Activated gamma-delta T cell treated with Interleukin-2 at 50 U/mL for 16 hours (primary cell): ENCODE data around the gene FAM241B.

Experiments
- DNase-seq: peaks from one replicate; pipeline ENCODE4 v3.0.0-alpha.2; 2020

FAM241B gene

DNA sequence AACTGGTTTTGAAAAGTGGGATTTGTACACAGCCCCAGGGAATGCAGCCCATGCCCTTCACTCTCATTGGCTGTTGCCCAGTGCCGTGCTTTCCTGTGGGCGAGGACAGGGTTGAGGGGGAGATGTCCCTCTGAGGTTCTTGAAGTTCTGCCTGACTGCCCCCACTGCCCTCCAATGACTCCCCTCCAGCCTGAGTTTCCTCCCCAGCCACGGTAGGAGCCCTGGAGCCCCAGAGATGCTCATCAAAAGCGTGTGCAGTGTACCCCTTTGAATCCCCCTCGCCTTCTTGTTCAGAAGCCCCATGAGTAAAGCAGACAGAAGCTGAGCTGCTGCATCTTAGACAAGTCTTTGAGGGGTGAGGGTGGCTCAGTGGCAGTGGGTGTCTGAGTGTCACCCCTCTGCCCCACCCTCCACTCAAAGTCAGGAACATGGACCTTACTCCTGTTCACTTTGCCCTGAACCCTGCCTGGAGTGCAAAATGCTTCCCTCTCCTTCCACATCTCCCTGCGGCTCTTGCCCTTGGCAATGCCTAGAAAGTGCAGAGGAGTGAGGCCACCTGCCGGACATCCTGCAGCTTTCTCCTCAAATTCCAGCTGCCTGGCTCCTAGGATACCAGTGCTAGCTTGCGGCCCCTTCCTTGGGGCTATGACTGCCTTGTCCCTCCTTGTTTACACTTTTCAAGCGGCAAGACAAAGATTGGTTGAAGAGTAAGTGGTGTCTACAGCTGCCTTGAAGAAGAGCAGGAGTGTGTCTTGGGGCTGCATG is 19.9 kb downstream of the FAM241B start:
- no peak for DNase-seq

DNA sequence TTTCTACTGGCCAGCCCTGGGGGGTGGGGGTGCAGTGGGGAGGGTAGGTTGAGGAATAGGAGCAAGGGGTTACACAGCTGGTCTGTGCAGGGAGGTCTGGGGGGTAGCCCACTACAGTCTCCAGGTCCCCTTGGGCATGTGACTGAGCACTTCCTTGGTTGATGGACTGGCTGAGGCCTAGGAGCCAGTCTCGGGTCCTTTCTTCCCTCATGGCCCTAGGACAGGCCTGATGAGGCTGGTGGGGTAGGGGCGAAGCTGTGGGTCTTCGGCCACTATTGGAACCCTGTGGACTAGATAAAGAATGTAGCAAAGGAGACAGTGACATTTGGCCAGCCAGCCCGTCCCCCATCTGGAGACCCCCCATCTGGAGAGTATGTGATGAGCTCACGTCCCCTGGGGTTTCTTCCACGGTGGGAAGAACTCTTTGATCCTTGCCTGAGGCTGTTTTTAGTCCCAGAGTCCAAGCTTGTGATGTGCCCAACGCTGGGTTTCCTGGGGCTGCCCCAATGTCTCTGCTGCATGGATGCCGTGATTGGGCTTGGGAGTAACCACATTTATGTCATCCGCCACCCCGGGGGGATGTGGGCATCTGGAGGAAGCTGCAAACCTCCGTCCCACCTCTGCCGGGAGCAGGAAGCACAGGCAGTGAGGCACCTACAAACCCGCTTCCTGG is 20.7 kb downstream of the FAM241B start:
- no peak for DNase-seq

DNA sequence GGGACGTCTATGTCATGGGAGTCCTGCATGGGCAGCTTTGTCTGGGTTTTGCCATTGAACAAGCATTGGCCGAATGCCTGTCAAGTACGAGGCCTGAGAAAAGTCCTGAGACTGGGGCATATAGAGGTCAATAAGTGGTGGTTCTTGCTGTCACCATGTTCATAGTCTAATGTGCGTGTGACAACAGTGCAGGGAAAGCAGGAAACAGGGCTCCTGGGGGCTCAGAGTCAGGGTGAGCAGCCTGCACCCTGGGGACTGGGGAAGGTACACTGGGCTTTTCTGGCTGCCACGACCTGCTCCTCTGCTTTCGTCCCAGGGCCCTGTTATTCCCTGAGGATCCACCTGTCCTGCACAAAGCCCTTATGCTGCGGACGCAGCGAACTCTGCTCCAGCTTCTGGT is 21.3 kb downstream of the FAM241B start:
- DNase-seq, result no peak

DNA sequence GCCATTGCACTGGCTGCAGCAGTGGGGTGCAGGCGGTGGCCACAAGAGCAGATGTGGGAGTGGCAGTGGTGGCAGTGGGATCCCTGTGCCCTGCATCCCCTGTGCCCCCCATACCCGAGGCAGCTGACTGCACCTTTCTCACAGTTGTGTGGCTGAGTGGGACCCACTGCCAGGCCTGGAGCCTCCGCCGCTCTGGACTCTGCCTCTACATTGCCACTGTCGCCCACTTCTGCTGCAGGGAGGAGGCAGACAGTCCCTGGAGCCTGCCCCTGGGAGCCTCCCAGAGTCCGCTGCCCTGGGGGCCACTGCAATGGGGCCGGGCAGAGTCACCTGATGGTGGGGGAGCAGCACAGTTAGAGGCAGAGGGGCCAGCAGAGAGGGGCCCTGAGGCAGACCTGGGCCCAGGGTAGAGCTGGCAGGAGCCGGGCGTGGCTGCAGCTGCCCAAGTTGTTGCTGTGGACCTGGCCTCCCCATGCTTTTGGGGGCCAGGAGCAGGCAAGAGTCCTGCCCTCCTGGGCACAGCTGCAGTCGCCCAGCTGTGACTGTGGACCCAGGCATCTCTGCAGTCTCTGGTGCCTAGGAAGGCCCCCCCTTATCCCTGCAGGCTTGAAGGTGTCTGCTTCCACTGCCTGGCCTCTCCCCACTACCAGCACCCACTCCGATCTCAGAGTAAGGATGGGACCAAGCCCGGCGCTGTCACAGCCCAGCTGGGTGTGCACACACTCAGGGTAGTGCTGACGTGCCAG is 22.2 kb downstream of the FAM241B start:
- DNase-seq, result no peak

DNA sequence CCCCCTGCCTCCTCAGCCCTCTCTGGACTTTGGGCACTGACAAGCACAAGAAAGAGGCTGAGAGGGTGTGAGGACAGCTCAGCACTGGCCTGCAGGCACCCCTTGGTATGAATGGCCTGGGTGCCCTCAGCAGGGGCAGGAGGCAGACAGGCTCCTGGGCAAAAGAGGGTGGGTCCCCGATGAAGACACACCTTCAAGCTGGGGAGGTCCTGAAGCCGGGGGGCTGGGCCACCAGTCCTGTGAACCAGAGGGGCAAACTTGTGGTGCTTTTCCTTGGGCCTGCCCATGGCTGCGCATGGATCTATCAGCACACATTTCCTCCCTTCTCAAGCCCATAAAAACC is 22.8 kb downstream of the FAM241B start:
- no peak for DNase-seq

DNA sequence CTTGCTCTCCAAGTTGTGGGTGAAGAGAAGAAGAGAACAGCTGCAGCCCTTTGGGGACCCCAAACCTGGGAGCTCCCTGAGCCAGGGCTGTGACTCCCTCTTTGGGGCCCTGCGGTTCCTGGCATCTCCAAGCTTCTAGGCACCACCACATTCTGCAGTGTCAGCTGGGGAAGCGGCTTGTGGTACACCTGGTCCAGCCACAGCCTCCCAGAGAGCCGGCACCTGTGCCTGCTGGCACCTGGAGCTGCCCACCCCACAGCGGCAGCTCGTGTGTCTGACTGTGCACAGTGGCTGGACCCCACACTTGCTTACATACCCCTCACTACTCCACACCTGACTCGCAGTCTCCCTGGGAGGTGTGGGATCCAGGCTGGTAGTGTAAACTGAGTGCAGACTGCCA is 23.5 kb downstream of the FAM241B start:
- DNase-seq, result no peak

DNA sequence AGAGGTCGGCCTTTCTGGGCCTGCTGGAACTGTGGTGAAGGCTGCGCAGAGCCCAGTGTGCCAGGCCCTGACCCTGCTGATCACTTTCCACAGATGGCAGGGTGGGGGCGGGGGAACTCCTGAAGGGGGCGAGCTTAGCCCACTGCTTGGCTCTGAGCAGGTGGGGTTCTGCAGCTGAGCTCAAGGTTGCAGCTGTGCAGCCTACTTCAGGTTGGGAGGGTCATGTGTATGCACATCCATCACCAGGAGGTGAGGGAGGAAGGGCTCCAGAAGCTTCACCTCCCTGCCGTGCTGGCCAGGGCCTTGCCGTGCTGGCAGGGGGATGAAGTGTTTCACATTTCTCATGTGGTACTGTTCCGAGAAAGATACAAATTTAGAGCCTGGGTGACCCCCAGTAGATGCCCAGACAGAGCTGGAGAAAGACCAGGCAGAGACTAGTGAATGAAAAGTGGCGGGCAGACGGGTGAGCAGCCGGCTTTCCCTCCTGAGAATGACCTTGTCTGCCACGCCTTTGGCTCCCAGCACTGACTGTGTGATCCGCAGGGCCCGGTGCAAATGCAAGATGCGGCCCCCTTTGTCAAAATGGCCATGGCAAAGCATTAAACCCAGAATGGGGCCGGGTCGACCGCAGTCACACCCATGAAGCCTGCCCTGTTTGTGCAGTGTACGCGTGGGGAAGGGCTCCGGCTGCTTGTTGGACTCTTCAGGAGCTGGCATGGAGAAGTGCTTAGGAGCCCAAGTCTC is 25.2 kb downstream of the FAM241B start:
- DNase-seq, result no peak

DNA sequence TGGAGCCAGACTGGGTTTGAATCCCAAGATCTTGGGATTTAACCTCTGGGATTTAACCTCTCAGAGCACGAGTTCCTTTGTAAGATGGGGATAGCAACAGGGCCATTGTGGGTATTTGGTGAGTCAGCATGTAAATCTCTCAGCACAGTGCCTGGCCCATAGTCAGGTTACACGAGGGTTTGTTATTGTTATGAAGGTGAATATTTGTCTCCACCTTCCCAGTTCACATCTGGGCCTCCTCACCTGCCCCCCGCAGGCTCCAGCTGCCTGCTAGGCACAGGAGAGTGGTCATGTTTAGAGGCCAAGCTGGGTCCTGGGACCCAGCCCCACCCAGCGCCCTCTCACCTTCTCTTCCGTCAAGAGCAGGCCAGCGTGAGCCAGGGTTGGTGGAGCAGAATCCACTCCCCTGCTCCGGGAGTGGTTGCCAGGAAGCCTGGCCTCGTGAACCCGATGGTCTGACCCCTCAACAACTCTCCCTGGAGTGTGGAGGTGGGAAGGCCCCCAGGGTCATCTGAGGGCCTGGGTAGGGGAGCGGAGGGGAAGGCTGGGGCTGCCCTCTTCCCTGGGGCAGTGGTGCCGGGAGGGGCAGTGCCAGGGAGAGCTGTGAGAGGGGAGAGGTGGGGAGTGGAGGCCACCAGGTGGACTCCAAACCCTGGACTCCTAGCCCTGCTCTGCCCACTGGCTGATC is 26.0 kb downstream of the FAM241B start:
- no peak for DNase-seq

DNA sequence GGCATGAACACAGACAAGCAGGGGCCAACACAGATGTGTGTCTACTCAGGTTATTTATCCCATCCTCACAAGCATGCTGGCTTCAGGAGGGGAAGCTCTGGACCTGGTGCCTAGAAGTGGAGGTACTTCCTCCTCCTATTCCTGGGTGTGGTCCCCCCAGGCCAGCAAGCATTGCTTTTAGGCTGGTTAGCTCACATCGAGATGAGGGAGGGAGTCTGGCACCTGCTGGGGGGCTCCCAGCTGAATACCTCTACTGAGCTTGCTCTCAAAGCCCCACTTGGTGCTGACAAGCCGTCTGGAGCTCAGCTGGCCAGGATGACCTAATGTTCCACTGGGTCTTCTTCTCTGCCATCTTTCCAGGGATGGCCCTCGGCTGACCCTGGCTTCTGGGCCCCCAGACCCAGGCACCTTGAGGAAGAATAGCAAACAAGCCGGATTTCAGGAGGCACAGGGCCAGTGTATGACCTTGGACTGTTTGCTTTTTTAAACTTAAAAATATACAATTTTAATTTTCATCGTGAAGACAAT is 26.8 kb downstream of the FAM241B start:
- DNase-seq, result no peak

DNA sequence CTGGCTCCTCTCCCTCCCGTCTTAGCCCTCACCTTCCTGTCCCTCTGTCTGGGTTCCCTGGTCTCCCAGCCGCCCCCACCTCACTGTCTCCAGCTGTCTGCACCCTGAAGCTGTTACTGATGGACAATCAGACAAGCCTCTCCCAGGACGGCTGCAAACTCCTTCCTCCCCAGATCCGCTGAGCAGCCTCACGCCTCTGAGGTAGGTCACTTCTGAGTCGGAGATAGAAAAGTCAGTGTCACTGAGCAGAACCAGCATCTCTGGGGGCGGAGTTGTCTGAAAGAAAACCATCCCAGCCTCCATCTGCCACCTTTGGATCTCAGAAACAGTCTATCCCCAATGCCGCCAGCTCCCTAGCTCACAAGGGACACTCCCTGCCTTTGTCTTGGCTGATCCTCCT is 27.4 kb downstream of the FAM241B start:
- DNase-seq, result no peak

DNA sequence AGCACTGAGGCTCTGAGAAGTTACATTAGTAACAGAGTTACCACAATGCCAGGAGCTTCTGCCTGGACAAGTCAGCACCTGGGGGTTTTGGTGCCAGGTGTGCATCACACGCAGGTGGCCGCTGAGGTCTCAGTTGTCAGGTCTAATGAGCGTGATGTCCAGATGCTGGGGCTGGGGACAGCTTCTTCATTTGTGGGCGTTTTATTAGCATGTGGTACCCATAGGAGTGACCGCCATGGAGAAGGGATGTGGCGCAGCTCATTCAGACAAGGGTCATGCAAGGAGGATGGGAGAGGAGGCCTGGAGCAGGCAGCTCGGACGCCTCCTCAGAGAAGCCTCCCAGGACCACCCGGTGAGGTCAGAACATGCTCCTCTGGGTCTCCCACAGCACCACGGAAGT is 27.8 kb downstream of the FAM241B start:
- no peak for DNase-seq

DNA sequence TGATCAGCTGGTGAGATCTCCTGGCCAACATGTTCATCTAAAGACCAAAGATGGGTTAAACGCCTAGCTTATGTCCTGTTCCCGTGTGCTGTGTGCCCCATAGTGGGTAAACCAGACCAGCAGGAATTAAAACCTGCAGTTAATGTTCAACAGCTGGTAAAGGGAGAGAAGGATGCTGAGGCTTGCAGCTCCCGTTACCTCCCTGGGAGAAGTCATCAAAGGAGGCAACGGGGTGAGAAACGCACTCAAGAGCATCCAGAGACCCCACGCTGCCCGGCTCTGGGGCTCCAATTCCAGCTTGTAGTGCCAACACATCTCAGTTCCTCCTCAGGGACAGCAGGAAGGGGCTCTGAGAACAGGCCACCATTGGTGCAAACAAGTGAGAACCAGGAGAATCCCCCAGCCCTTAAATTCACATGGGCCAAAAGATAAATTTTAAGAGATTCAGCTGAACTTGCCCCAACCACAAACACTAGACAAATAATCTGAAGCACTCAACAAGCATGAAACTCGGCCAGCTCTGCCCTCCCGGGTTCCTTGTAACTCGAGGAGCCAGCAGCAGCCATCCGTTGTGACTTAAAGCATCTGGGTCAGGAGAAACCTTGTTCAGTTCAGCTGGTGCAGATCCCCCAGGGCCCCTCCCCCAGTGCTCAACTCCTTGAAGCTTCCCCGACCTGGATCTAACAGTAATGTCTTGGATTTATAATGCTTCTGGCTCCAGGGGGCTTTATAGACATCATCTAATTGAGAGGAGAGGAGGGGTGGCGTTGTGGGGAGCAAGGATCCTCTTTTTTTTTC is 29.4 kb downstream of the FAM241B start:
- no peak for DNase-seq

DNA sequence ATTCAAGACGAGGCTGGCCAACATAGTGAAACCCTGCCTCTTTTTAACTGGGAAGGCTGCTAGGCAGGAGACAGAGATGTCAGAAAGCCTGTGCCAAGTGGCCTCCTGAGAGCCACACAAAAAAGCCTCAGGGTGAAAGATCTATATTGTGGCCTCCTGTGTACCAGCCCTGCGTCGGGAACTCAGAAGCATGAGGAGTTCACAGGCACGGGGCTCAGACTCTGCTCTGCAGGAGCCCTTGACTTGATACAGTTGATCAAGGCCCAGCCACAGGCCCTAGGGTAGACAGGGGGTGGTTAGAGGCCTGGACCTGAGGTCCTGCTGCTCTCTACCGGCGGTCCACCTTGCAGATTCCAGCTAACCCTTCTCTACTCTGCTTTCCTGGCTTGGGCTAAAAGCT is 30.2 kb downstream of the FAM241B start:
- no peak for DNase-seq

DNA sequence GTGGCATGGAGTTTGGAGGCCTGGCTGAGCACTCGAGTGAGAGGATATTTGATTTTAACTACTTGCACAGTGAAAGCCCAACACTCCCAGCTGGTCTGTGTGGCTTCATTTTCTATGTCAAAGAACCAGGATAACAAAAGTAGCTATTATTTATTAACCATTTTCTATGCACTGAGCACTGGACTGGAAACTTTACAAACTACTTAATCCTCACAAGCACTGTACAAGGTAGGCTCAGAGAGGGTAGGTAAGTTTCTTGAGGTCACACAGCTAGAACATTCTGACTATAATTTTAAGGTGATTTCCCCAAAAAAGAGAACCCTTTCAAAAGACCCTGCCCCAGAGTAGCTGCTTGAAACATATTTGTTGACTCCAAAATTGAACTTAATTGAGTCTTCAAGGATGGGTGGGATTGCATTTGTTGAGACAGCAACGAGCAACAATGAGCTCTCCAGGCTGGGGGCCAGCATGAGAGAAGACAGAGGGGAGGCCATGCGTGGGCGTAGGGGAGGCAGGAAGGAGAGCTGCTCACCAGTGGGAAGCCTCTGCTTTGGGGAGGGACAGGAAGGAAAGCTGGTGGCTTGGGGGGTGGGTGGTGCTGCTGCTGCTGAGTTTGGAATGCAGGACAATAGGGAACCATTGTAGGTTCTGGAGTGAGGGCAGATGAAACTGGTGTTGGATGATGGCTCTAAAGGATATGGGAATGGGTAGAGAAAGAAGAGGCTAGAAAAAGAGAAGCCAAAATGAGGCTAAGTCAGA is 31.5 kb downstream of the FAM241B start:
- no peak for DNase-seq

DNA sequence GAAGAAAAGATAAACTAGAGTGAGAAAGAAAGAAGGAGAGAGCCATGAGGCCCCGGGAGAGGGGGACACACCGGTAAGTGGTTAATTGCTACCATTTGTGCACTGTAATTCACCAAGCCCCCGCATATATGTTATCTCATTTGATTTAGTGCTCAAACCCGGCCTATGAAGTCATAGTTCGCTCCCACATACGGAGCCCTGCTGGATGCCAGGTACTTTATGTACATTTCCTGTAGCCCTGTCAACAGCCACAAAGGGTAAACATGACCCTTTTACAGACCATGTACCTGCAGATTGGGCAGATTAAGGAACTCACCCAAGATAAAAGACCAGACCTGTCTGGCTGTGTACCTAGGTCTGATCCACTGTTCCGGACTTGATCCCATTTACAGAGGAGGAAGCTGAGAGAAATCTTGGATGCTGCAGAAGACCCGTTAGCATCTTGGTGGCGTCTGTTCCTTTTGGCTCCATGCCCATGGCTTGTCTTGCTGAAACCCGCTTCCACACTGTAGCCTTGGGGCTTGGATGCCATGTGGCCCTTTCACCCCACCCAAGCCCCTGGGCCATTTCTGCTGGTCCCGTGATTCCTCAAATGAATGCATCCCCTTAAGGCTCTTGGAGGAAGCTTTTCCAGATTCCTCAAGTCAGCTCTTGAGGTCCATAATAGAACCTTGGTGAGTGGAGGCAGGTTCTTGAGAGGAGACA is 32.3 kb downstream of the FAM241B start:
- DNase-seq, result no peak

DNA sequence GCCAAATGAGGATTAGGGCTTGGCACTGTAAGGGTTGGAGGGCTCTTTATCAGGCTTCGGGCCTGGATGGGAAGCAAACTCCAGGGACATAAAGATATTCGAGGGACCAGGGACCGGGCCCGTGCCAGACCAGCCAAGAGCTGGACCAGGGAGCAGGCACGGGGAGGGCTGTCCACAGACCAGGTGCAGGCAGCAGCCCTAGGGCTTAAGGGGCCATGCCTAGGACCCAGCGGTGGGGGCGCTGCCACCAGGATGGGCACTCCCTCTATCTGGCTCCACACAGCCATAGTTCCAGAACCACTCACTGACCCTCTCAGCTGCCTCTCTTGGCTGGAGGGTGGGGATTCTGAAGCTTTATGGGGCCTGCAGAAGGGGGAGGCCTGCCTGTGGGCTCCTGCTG is 32.9 kb downstream of the FAM241B start:
- DNase-seq, result no peak

DNA sequence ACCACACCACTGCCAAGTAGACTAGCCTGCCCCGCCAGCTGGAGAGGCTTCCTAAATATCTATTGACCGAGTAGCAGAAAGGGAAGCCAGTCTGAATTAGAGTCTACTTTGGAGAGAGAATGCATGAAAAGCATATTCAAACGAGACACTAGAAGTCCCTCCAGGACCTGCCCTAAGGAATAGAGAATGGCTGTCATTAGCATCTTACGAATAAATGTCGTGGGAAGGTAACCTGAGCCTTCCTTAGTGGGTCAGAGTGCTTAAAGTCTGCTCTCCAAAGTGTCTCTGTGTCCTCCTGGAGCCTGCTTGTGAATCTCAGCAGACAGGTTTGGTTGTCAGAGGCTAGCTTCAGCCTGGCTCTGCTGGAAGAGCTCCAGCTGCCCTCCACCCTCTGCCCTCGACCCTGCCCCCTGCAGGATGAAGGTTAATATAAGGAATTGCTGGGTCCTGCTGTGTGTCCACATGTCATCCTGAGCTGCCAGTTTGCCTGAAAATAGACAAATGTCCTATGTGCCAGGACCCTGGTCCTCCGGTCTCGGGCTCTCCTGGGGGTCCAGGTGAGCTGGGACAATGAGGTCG is 33.4 kb downstream of the FAM241B start:
- no peak for DNase-seq

DNA sequence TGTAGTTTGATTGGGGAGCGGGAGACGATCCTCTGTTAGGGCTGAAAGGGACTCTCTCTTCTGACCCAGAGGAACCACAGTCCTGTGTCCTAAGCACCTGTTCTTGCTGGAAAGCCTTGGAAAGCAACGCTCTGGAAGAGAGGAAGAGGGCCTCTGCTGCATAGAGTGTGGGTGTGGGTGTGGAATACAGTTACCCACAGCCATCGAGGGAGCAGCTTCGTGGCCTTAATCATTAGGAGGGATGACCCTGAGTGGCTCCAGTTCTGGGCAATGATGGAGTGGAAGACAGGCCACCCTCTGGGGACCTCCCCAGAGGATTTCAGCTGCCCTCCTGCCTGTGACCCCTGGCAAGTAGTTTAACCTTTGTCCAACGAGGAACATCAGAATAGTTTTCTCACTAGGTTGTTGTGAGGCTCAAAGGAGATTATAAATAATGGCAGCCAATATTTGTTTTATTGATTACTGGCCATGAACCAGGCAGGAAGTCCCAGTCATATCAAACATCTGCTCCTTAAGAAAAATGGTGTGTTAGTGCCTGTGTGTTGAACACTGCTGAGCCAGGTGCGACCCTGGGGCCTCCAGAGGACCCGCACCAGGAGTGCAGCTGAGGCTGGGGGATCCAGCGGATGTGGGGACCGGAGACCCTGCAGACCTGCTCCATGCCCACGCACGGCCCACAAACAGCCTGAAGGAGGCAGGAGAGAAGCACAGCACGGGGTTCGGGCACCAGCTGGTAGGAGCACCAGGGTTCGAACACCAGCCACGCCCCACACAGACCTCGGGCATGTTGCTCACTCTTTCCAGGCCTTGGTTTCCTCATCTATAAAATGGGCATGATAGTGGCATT is 35.6 kb downstream of the FAM241B start:
- DNase-seq, result no peak

DNA sequence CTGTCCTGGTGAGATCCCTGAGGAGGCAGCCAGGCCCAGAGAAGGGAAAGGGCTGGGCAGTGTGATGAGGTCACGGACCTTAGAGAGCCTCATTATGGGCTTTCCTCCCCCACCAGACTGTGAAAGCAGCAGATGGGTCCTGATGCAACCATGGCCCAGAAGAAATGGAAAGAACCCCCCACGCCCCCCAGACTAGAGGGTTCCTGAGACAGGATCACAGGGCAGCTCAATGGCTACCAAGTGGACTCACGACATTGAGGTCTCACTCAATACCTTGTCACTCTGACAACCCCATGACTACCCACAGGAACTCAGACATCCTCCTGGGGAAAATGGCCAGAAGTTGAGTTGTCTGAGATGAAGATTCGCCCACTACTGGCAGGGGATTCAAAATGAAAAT is 36.7 kb downstream of the FAM241B start:
- DNase-seq, result no peak
